GM19452 (cell line): ENCODE measurements around the gene BRINP3.

Experiments
- ATAC-seq: cut with Tn5 transposase; IDR thresholded peaks from one replicate; pipeline ENCODE4 v1.9.1; 2021; ENCODE audit not compliant: unreplicated experiment

Gene BRINP3

GRCh38 chr1:190327271-190327670 is 150.4 kb downstream of the BRINP3 start:
- ATAC-seq, result no peak

- no peak for ATAC-seq
Observed at GRCh38 chr1:190323530-190323929, 154.1 kb downstream of the BRINP3 start.

GRCh38 chr1:190322274-190322673 is 155.4 kb downstream of the BRINP3 start:
- no peak for ATAC-seq

GRCh38 chr1:190320952-190321351 is 156.7 kb downstream of the BRINP3 start:
- ATAC-seq, result no peak

- ATAC-seq, result no peak
Observed at GRCh38 chr1:190312763-190313162, 164.9 kb downstream of the BRINP3 start.

GRCh38 chr1:190303501-190303900 is 174.2 kb downstream of the BRINP3 start:
- ATAC-seq, result no peak

GRCh38 chr1:190296453-190296852 is 181.2 kb downstream of the BRINP3 start:
- no peak for ATAC-seq

- ATAC-seq, result no peak
Observed at GRCh38 chr1:190289897-190290296, 187.8 kb downstream of the BRINP3 start.

GRCh38 chr1:190286111-190286510 is 191.6 kb downstream of the BRINP3 start:
- ATAC-seq, result no peak

- ATAC-seq, result no peak
Observed at GRCh38 chr1:190277107-190277506, 200.6 kb downstream of the BRINP3 start.

- no peak for ATAC-seq
Observed at GRCh38 chr1:190274721-190275120, 202.9 kb downstream of the BRINP3 start.

- ATAC-seq, result no peak
Observed at GRCh38 chr1:190273161-190273560, 204.5 kb downstream of the BRINP3 start.

- ATAC-seq, result no peak
Observed at GRCh38 chr1:190262538-190262937, 215.1 kb downstream of the BRINP3 start.

- no peak for ATAC-seq
Observed at GRCh38 chr1:190259424-190259823, 218.2 kb downstream of the BRINP3 start.

GRCh38 chr1:190258003-190258402 is 219.7 kb downstream of the BRINP3 start:
- no peak for ATAC-seq

GRCh38 chr1:190252046-190252445 is 225.6 kb downstream of the BRINP3 start:
- no peak for ATAC-seq

GRCh38 chr1:190250368-190250767 is 227.3 kb downstream of the BRINP3 start:
- ATAC-seq, result no peak

- ATAC-seq, result no peak
Observed at GRCh38 chr1:190244406-190244805, 233.3 kb downstream of the BRINP3 start.

GRCh38 chr1:190243056-190243455 is 234.6 kb downstream of the BRINP3 start:
- ATAC-seq, result no peak

- ATAC-seq, result no peak
Observed at GRCh38 chr1:190226006-190226405, 251.7 kb downstream of the BRINP3 start.

- no peak for ATAC-seq
Observed at GRCh38 chr1:190212450-190212849, 265.2 kb downstream of the BRINP3 start.

GRCh38 chr1:190207733-190208132 is 269.9 kb downstream of the BRINP3 start:
- ATAC-seq, result no peak

GRCh38 chr1:190205713-190206112 is 272.0 kb downstream of the BRINP3 start:
- ATAC-seq, result no peak

GRCh38 chr1:190196020-190196419 is 281.6 kb downstream of the BRINP3 start:
- ATAC-seq, result no peak
